Measurements from ENCODE around the gene ZFHX3. TPM values are rescaled to one million over a fixed set of nuclear protein-coding genes. Genes with fewer than 3 reads are reported as not detected.

ZFHX3 gene
- total and polyA plus RNA-seq, 9 donors, result 3.4 to 17.6 (median 11.9) TPM

- no peak for DNase-seq
- TF ChIP-seq, protein P1, sequence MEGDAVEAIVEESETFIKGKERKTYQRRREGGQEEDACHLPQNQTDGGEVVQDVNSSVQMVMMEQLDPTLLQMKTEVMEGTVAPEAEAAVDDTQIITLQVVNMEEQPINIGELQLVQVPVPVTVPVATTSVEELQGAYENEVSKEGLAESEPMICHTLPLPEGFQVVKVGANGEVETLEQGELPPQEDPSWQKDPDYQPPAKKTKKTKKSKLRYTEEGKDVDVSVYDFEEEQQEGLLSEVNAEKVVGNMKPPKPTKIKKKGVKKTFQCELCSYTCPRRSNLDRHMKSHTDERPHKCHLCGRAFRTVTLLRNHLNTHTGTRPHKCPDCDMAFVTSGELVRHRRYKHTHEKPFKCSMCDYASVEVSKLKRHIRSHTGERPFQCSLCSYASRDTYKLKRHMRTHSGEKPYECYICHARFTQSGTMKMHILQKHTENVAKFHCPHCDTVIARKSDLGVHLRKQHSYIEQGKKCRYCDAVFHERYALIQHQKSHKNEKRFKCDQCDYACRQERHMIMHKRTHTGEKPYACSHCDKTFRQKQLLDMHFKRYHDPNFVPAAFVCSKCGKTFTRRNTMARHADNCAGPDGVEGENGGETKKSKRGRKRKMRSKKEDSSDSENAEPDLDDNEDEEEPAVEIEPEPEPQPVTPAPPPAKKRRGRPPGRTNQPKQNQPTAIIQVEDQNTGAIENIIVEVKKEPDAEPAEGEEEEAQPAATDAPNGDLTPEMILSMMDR (IDR thresholded peaks at IDR 0.05), result no peak
- TF ChIP-seq EP300 (IDR thresholded peaks at IDR 0.05) (no peak), POLR2A (IDR thresholded peaks at IDR 0.05) (no peak)
- no peak overlapping the region for H3K4me3 ChIP-seq
- peak overlapping the region in 1 of 2 donors; percentile 65 for H3K27ac ChIP-seq
- 19 to 41% (median 21%) methylated on average over 3 of the region's 3 CpGs for WGBS, 3 donors
- H3K9me3 ChIP-seq, result no peaks in the 10 kb centered on the region
- no peaks in the 10 kb centered on the region for H3K27me3 ChIP-seq
- intact Hi-C loops (cut with DNase I), result no loop called here
- H3K36me3 ChIP-seq, result no peaks in the 10 kb centered on the region
- no peaks in the 10 kb centered on the region for H3K4me1 ChIP-seq (ENCODE audit: insufficient read depth)
Observed at GRCh38 chr16:72785886-72786285, 262.0 kb downstream of the ZFHX3 start.

DNA sequence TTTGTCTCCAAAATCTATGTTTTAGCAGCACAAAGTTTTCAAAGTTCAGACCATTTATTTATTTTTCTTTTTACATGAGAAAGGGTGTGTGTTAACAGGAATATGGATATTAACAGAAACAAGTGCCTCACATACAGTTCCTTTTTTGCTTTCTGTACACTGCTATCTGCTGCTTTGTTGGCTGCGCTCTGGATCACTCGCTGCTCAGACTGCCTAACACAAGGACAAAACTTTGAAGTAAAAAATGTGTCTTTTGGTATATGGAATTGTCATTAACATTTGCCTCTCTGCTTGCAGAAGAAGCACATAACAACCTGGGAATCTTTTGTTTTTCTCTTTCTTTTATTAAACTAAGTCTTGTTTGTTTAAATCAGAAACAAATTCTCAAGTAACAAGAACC is 262.8 kb downstream of the ZFHX3 start:
- H3K9me3 ChIP-seq, result no peaks in the 10 kb centered on the region
- no peak for DNase-seq
- TF ChIP-seq EP300 (IDR thresholded peaks at IDR 0.05) (no peak), POLR2A (IDR thresholded peaks at IDR 0.05) (no peak)
- TF ChIP-seq, protein P1 (IDR thresholded peaks at IDR 0.05), result no peak
- H3K4me1 ChIP-seq (ENCODE audit: insufficient read depth), result no peaks in the 10 kb centered on the region
- 29 to 50% (median 42%) methylated on average over 2 of the region's 2 CpGs for WGBS, 3 donors
- H3K27ac ChIP-seq, result no peak overlapping the region
- H3K36me3 ChIP-seq, result no peaks in the 10 kb centered on the region
- intact Hi-C loops (cut with DNase I), result no loop called here
- H3K4me3 ChIP-seq, result no peak overlapping the region
- H3K27me3 ChIP-seq, result no peaks in the 10 kb centered on the region

DNA sequence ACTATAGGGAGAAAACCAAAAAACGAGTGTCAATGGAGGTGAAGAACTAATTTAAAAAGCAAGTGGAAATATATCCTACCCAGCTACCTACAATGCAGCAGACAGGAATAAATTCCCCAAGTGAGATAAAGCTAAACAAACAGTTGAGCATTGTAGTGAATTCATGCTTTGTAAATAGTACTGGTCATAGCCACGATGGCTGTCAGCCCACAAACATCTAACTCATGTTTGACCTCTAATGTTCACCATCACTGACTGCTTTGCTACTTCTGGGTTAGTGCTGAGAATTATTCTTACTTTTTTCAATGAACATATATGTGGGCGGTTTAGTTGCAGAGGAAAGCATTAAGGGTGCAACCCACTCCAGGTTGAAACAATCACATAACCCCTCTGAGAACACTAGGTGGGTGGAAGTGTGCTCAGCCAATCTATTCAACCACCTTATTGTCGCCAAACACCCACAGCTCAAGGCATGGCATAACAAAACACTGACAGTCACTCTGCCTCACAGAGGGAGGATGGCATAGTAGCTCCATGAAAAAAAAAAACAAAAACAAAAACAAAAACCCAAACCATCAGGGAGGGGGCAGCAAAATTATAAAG is 264.1 kb downstream of the ZFHX3 start:
- no peaks in the 10 kb centered on the region for H3K9me3 ChIP-seq
- DNase-seq, result no peak
- no peaks in the 10 kb centered on the region for H3K4me1 ChIP-seq (ENCODE audit: insufficient read depth)
- H3K27me3 ChIP-seq, result no peaks in the 10 kb centered on the region
- intact Hi-C loops (cut with DNase I), result no loop called here
- H3K36me3 ChIP-seq, result no peaks in the 10 kb centered on the region
- H3K27ac ChIP-seq, result no peak overlapping the region
- no peak overlapping the region for H3K4me3 ChIP-seq
- 88 to 89% (median 88%) methylated on average over 4 of the region's 4 CpGs for WGBS, 3 donors
- TF ChIP-seq, protein P1 (IDR thresholded peaks at IDR 0.05), result no peak

DNA sequence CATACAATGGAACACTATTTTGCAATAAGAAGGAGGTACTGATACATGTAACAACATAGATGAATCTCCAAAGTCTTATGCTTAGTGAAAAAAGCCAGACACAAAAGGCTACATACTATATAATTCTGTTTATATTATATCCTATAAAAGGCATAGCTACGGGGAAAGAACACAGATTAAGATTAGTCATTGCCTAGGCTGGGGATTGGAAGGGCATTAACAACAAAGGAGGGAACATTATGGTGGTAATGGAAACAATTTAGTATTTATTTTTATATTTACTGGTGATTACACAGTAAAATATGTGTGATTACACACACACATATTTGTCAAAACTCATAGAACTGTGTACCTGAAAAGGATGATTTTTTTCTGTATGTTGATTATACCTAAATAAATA is 278.1 kb downstream of the ZFHX3 start:
- no peak for DNase-seq
- Histone ChIP-seq H3K27ac (no peak overlapping the region), H3K4me3 (no peak overlapping the region), H3K27me3 (no peaks in the 10 kb centered on the region), H3K4me1 (ENCODE audit: insufficient read depth) (no peaks in the 10 kb centered on the region), H3K9me3 (no peaks in the 10 kb centered on the region), H3K36me3 (no peaks in the 10 kb centered on the region)
- intact Hi-C loops (cut with DNase I), result no loop called here
- TF ChIP-seq, protein P1 (IDR thresholded peaks at IDR 0.05), result no peak
- TF ChIP-seq POLR2A (IDR thresholded peaks at IDR 0.05) (no peak), EP300 (IDR thresholded peaks at IDR 0.05) (no peak)
- 76 to 83% (median 83%) methylated on average over 1 of the region's 1 CpG for WGBS, 3 donors

Measured in ovary (tissue), 9 donors.